B cell (primary cell): Measurements from ENCODE around the gene SELP. TPM values are rescaled to one million over a fixed set of nuclear protein-coding genes. Genes with fewer than 3 reads are reported as not detected.

Experiments used
- ATAC-seq: fragments of 200-7000 bp; cut with Tn5 transposase; one replicate; pipeline ENCODE4 v1.10.0; 2021; ENCODE audit warnings: low read depth, mild to moderate bottlenecking, moderate number of reproducible peaks, moderate library complexity
- CTCF ChIA-PET: fragments of 350-600 bp; sonication (Branson Sonifier 250); formaldehyde crosslinking; loops from one replicate; lab custom pipeline; 2021; ENCODE audit warnings: antibody characterized with exemption, inconsistent platforms; lab: Charles Lee
- POLR2A ChIA-PET: fragments of 350-600 bp; sonication (Branson Sonifier 250); formaldehyde crosslinking; loops from one replicate; lab custom pipeline; 2021; ENCODE audit warnings: antibody characterized with exemption; lab: Charles Lee
- DNase-seq: peaks from one replicate; pipeline ENCODE4 v3.0.0; 2013
- H2AFZ ChIP-seq: 2 replicates; pipeline ENCODE4 v1.6.1; 2012; ENCODE audit warnings: mild to moderate bottlenecking, low read depth, low read length; ENCODE audit not compliant: insufficient read depth, poor library complexity, severe bottlenecking
- H3K27ac ChIP-seq, 2 donors: 1 replicate in 1 of 2; 2 replicates in 1 of 2; pipeline ENCODE4 v1.5.1; 2012 to 2013; ENCODE audit warnings: low read length in 2 of 2, mild to moderate bottlenecking in 2 of 2, moderate library complexity in 1 of 2
- H3K27me3 ChIP-seq, 4 experiments: fragments of 200-600 bp in 1 of 4; sonication (generic) in 1 of 4; replicated peaks in 1 of 4; 1 replicate in 2 of 4; 2 replicates in 2 of 4; pipeline versions ENCODE4 v1.6.1 to v1.7.0; 2013 to 2016; ENCODE audit warnings: low read length in 3 of 4, mild to moderate bottlenecking in 2 of 4, mixed read lengths in 1 of 4, moderate library complexity in 1 of 4; ENCODE audit not compliant: insufficient read depth in 4 of 4, control insufficient read depth in 3 of 4; ENCODE audit errors: control extremely low read depth in 1 of 4
- H3K36me3 ChIP-seq, 2 experiments: replicated peaks in 1 of 2; 1 replicate in 1 of 2; 2 replicates in 1 of 2; pipeline versions ENCODE4 v1.6.1 to v1.7.1; 2013; ENCODE audit warnings: low read length in 1 of 2; ENCODE audit not compliant: insufficient read depth in 2 of 2, control insufficient read depth in 1 of 2; ENCODE audit errors: control extremely low read depth in 1 of 2, extremely low read depth in 1 of 2
- H3K4me1 ChIP-seq, 2 donors: fragments of 200-600 bp in 1 of 2; sonication (generic) in 1 of 2; 1 replicate in 1 of 2; 2 replicates in 1 of 2; pipeline versions ENCODE4 v1.5.1 to v1.6.1; 2013 to 2017; ENCODE audit warnings: low read length in 2 of 2; ENCODE audit not compliant: control insufficient read depth in 2 of 2, insufficient read depth in 2 of 2
- H3K4me2 ChIP-seq: replicated peaks from 2 replicates; pipeline ENCODE3; 2012; ENCODE audit warnings: mild to moderate bottlenecking, low read depth, low read length; ENCODE audit not compliant: poor library complexity, severe bottlenecking
- H3K4me3 ChIP-seq, 5 experiments: fragments of 200-600 bp in 1 of 5; sonication (generic) in 1 of 5; 1 replicate in 3 of 5; 2 replicates in 2 of 5; pipeline versions ENCODE4 v1.5.1 to v1.7.0; 2011 to 2016; ENCODE audit warnings: low read length in 4 of 5, mild to moderate bottlenecking in 4 of 5, low read depth in 2 of 5, control low read depth in 1 of 5, moderate library complexity in 1 of 5; ENCODE audit not compliant: insufficient read depth in 1 of 5; ENCODE audit errors: control extremely low read depth in 1 of 5, extremely low read depth in 1 of 5
- H3K79me2 ChIP-seq: fragments of 200-600 bp; sonication (generic); one replicate; pipeline ENCODE4 v1.6.0; 2016; ENCODE audit warnings: low read length; ENCODE audit not compliant: control insufficient read depth, insufficient read depth
- H3K9ac ChIP-seq: fragments of 200-600 bp; sonication (generic); 2 replicates; pipeline ENCODE4 v1.6.1; 2017; ENCODE audit warnings: mild to moderate bottlenecking, low read length, moderate library complexity
- H3K9me3 ChIP-seq, 3 donors: one replicate each; pipeline versions ENCODE4 v1.6.1 to v1.7.1; 2013; ENCODE audit warnings: low read length in 2 of 3; ENCODE audit not compliant: control insufficient read depth in 2 of 3, insufficient read depth in 1 of 3; ENCODE audit errors: control extremely low read depth in 1 of 3
- H4K20me1 ChIP-seq: 2 replicates; pipeline ENCODE4 v1.6.0; 2012; ENCODE audit warnings: mild to moderate bottlenecking, low read length; ENCODE audit not compliant: insufficient read depth, control insufficient read depth, poor library complexity, severe bottlenecking
- H3K27ac Mint-ChIP-seq: one replicate; pipeline ENCODE4 v1.8.0; 2021; ENCODE audit warnings: mixed read lengths
- H3K27me3 Mint-ChIP-seq: one replicate; pipeline ENCODE4 v1.8.0; 2021; ENCODE audit warnings: mixed read lengths
- H3K4me1 Mint-ChIP-seq: one replicate; pipeline ENCODE4 v1.8.0; 2021; ENCODE audit warnings: mixed read lengths
- H3K4me3 Mint-ChIP-seq: one replicate; pipeline ENCODE4 v1.8.0; 2021; ENCODE audit warnings: mixed read lengths
- H3K9me3 Mint-ChIP-seq: one replicate; pipeline ENCODE4 v1.8.0; 2022; ENCODE audit warnings: mixed read lengths; ENCODE audit not compliant: insufficient read depth
- EZH2 ChIP-seq: IDR thresholded peaks from 2 replicates; pipeline ENCODE4 v1.6.1; 2012; ENCODE audit warnings: borderline replicate concordance, low read depth, mild to moderate bottlenecking, moderate library complexity, low read length; ENCODE audit not compliant: insufficient read depth, poor library complexity, severe bottlenecking
- WGBS: methylation state at CpG from one replicate; pipeline ENCODE4 v1.1.5; 2013; ENCODE audit warnings: missing lambda C conversion rate; ENCODE audit not compliant: insufficient coverage; 5-methylcytosine and 5-hydroxymethylcytosine counted together
- intact Hi-C: fragments of 100-400 bp; cut with micrococcal nuclease; formaldehyde crosslinking; loops from one replicate; pipeline ENCODE4 v1.10.0; 2022
- polyA plus RNA-seq: library from polyadenylated mRNA; depleted of rRNA; stranded (reverse); fragments of >200 nt; gene quantifications from 2 replicates; pipeline ENCODE4 v1.2.3, GENCODE V29; 2012
- total RNA-seq, 2 donors: library from RNA; stranded (reverse); fragments of 120-200 nt in 1 of 2; gene quantifications; 1 replicate in 1 of 2; 2 replicates in 1 of 2; pipeline versions ENCODE4 v1.2.3 to v1.2.4, GENCODE V29; 2013 to 2022
- TF ChIP-seq, protein P1 (sequence below): fragments of 200-600 bp; IDR thresholded peaks from one replicate; pipeline ENCODE4 v1.8.0; 2022; ENCODE audit warnings: antibody characterized with exemption, mild to moderate bottlenecking

The SELP gene
- total and polyA plus RNA-seq, 2 donors (not counting 1 experiment from before 2014, with no cell fraction given), result 0.99 to 1.9 TPM

DNA sequence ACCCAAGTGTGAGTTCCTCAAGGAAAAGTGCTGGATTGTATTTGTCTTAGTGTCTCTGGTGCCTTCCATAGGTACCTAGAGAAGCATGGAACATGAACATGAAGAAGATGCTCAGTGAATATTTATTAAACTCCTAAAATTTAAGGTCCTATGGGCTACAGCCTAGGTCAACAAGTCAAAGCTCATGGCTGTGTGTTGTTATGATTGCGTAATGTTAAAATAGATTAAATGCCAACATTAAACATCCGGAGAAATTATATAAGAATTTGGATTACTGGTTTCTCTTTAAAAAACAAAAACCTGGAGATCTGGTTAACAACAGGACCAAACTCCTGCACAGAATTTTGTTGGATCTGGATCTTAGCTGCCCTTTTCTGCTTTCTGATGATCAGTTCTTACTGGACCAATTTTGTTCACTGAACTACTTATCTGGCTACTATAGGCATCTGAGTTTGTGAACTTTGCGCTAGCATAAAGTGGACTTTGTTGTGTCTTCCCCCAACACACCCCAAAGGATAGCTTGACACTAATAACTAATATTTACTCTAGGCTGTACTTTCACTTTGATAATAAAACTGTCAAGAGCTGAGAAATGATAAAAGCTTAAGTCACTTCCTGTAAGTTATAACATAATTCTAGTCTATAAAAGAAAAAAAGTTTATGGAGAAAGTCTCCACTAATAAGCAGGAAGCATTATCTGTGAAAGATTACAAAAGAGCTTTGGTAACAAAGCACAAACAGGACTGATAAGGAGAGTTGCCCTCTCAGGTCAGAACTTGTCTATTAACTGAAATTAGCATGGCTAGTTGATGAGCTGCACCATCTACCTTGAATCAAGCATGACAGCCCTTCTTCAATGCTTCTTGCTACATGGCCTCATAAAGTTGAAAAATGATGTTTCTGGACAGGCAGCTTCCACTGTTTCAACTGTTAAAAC, 64.3 kb downstream of the SELP start:
- intact Hi-C loops, result no loop called here
- peaks cover 0 to 2% (median 0%) of the 10 kb centered on the region in 3 donors for H3K9me3 ChIP-seq
- H3K27me3 ChIP-seq, result peaks cover 0 to 4% (median 2%) of the 10 kb centered on the region in 4 experiments
- H3K27ac ChIP-seq, result no peak overlapping the region
- H4K20me1 ChIP-seq, result no peaks in the 10 kb centered on the region
- ATAC-seq (no peak), DNase-seq (no peak)
- no CpG with 5 or more reads among the region's 3 CpGs for WGBS
- H3K27me3 Mint-ChIP-seq, result peaks cover 32% of the 10 kb centered on the region
- no peaks in the 10 kb centered on the region for H3K79me2 ChIP-seq
- no peak overlapping the region for H3K4me3 ChIP-seq
- ChIA-PET POLR2A (no interaction called here), CTCF (interaction anchor here (0.6 to 1.2 kb wide), 4 partner anchors 15 to 129 kb away, joined by 3 to 5 read pairs (median 4); no protein-coding TSS in a partner anchor)
- H3K9me3 Mint-ChIP-seq, result peaks cover 8% of the 10 kb centered on the region
- no peak overlapping the region for H3K9ac ChIP-seq
- H3K4me2 ChIP-seq, result no peak overlapping the region
- TF ChIP-seq, protein P1, sequence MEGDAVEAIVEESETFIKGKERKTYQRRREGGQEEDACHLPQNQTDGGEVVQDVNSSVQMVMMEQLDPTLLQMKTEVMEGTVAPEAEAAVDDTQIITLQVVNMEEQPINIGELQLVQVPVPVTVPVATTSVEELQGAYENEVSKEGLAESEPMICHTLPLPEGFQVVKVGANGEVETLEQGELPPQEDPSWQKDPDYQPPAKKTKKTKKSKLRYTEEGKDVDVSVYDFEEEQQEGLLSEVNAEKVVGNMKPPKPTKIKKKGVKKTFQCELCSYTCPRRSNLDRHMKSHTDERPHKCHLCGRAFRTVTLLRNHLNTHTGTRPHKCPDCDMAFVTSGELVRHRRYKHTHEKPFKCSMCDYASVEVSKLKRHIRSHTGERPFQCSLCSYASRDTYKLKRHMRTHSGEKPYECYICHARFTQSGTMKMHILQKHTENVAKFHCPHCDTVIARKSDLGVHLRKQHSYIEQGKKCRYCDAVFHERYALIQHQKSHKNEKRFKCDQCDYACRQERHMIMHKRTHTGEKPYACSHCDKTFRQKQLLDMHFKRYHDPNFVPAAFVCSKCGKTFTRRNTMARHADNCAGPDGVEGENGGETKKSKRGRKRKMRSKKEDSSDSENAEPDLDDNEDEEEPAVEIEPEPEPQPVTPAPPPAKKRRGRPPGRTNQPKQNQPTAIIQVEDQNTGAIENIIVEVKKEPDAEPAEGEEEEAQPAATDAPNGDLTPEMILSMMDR, result no peak
- no peak for TF ChIP-seq EZH2
- H3K4me1 ChIP-seq, result no peaks in the 10 kb centered on the region
- H3K4me1 Mint-ChIP-seq, result no peaks in the 10 kb centered on the region
- H3K36me3 ChIP-seq, result no peaks in the 10 kb centered on the region
- H3K4me3 Mint-ChIP-seq, result no peak overlapping the region
- no peak overlapping the region for H2AFZ ChIP-seq
- no peak overlapping the region for H3K27ac Mint-ChIP-seq

GRCh38 chr1:169563650-169564049, 66.3 kb downstream of the SELP start:
- Mint-ChIP-seq H3K27me3 (peaks cover 35% of the 10 kb centered on the region), H3K4me3 (no peak overlapping the region), H3K4me1 (no peaks in the 10 kb centered on the region), H3K9me3 (peaks cover 8% of the 10 kb centered on the region), H3K27ac (no peak overlapping the region)
- ATAC-seq, result no peak
- Histone ChIP-seq H2AFZ (no peak overlapping the region), H3K9ac (no peak overlapping the region), H3K9me3 (peaks cover 0 to 2% (median 0%) of the 10 kb centered on the region in 3 donors), H3K4me3 (no peak overlapping the region), H3K36me3 (no peaks in the 10 kb centered on the region), H3K79me2 (no peaks in the 10 kb centered on the region), H3K27ac (no peak overlapping the region), H3K27me3 (peaks cover 0 to 4% (median 2%) of the 10 kb centered on the region in 4 experiments), H3K4me1 (no peaks in the 10 kb centered on the region), H3K4me2 (no peak overlapping the region), H4K20me1 (no peaks in the 10 kb centered on the region)
- no peak for DNase-seq
- intact Hi-C loops, result no loop called here
- no peak for TF ChIP-seq EZH2
- TF ChIP-seq, protein P1, result no peak
- ChIA-PET CTCF (no interaction called here), POLR2A (no interaction called here)
